Measurements from ENCODE around the gene JAK3. TPM values are rescaled to one million over a fixed set of nuclear protein-coding genes. Genes with fewer than 3 reads are reported as not detected.
A peak's percentile ranks its signal among the peaks of the same experiment; 100 is the strongest.

JAK3 gene
- total RNA-seq, 1 experiment from 2014 or later, result 4.4 TPM

DNA sequence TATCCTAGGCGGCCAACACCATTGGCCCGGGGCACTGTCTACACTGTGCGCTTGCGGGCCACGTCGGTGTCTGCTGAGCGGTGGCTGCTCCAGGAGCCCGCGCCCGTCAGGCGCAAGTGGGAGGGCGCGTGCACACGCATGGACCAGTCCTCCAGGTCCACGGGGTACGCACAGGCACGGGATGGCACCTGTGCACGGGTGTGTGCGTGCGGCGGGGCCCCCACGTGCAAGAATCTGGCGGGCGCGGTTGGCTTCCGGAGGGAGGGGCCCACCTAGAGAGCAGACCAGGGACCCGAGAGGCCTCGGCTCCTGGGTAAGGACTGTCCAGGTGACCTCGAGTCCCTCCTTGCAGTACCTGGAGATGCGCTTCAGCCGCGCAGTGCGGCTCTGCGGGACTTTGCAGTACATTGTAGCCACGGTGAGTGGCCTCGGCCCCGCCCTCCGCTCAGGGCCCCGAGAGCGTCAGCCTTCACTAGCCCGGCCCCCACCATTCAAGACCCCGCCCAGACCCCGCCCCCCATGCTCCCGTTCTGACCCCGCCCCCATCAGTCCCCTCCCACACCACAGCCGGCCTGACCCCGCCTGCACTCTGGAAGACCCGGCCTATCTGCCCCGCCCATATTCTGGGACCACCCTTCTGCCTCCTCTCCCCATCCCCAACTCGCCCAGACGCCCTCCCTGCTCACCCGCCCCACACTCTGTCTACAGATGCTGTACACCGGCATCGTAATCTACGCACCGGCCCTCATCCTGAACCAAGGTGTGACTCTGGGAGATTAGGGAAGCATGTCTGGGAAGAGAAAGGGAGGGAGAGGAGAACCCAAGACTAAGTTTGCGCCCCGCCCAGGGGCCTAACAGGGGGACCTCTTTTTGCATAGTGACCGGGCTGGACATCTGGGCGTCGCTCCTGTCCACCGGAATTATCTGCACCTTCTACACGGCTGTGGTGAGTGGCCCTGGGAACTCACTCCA lies 26.3 kb upstream of the JAK3 start (continued):
- TF ChIP-seq, protein P1, sequence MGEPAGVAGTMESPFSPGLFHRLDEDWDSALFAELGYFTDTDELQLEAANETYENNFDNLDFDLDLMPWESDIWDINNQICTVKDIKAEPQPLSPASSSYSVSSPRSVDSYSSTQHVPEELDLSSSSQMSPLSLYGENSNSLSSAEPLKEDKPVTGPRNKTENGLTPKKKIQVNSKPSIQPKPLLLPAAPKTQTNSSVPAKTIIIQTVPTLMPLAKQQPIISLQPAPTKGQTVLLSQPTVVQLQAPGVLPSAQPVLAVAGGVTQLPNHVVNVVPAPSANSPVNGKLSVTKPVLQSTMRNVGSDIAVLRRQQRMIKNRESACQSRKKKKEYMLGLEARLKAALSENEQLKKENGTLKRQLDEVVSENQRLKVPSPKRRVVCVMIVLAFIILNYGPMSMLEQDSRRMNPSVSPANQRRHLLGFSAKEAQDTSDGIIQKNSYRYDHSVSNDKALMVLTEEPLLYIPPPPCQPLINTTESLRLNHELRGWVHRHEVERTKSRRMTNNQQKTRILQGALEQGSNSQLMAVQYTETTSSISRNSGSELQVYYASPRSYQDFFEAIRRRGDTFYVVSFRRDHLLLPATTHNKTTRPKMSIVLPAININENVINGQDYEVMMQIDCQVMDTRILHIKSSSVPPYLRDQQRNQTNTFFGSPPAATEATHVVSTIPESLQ (CRISPR knock-in tag; IDR thresholded peaks at IDR 0.05), result no peak
- TF ChIP-seq MYBL2 (CRISPR knock-in tag; IDR thresholded peaks at IDR 0.05), result no peak
- TF ChIP-seq, protein P2, sequence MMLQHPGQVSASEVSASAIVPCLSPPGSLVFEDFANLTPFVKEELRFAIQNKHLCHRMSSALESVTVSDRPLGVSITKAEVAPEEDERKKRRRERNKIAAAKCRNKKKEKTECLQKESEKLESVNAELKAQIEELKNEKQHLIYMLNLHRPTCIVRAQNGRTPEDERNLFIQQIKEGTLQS (CRISPR knock-in tag; conservative IDR thresholded peaks at IDR 0.05), result no peak
- no peak for TF ChIP-seq ZNF423 (CRISPR knock-in tag; IDR thresholded peaks at IDR 0.05)
- no peak for TF ChIP-seq NR2C2 (CRISPR knock-in tag; IDR thresholded peaks at IDR 0.05)
- TF ChIP-seq, protein P3, sequence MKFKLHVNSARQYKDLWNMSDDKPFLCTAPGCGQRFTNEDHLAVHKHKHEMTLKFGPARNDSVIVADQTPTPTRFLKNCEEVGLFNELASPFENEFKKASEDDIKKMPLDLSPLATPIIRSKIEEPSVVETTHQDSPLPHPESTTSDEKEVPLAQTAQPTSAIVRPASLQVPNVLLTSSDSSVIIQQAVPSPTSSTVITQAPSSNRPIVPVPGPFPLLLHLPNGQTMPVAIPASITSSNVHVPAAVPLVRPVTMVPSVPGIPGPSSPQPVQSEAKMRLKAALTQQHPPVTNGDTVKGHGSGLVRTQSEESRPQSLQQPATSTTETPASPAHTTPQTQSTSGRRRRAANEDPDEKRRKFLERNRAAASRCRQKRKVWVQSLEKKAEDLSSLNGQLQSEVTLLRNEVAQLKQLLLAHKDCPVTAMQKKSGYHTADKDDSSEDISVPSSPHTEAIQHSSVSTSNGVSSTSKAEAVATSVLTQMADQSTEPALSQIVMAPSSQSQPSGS (CRISPR knock-in tag; IDR thresholded peaks at IDR 0.05; ENCODE audit: borderline replicate concordance, low read depth), result no peak
- TF ChIP-seq, protein P4, sequence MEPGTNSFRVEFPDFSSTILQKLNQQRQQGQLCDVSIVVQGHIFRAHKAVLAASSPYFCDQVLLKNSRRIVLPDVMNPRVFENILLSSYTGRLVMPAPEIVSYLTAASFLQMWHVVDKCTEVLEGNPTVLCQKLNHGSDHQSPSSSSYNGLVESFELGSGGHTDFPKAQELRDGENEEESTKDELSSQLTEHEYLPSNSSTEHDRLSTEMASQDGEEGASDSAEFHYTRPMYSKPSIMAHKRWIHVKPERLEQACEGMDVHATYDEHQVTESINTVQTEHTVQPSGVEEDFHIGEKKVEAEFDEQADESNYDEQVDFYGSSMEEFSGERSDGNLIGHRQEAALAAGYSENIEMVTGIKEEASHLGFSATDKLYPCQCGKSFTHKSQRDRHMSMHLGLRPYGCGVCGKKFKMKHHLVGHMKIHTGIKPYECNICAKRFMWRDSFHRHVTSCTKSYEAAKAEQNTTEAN (CRISPR knock-in tag; IDR thresholded peaks at IDR 0.05), result no peak
- TF ChIP-seq TP53 (CRISPR knock-in tag; IDR thresholded peaks at IDR 0.05), result no peak
- TF ChIP-seq HMGA2 (CRISPR knock-in tag; IDR thresholded peaks at IDR 0.05), result no peak
- TF ChIP-seq CBFB (CRISPR knock-in tag; IDR thresholded peaks at IDR 0.05; ENCODE audit: low read depth), result no peak
- no peak for TF ChIP-seq KAT7 (CRISPR knock-in tag; IDR thresholded peaks at IDR 0.05; ENCODE audit: borderline replicate concordance)
- TF ChIP-seq JUN (CRISPR knock-in tag; IDR thresholded peaks at IDR 0.05), result no peak
- 0 out of 2 replicates have a peak, but pooled peaks have one; percentile 5 for TF ChIP-seq ZNF121 (CRISPR knock-in tag; IDR thresholded peaks at IDR 0.05)
- no peak for TF ChIP-seq ZNF671 (CRISPR knock-in tag; IDR thresholded peaks at IDR 0.05)
- TF ChIP-seq NFE2L1 (CRISPR knock-in tag; IDR thresholded peaks at IDR 0.05), result no peak
- TF ChIP-seq FOXP1 (CRISPR knock-in tag; IDR thresholded peaks at IDR 0.05; ENCODE audit: borderline replicate concordance), result no peak; the same call in 1 of the 2 replicates
- TF ChIP-seq GTF2I (CRISPR knock-in tag; conservative IDR thresholded peaks at IDR 0.05), result no peak
- no peak for TF ChIP-seq ZNF396 (CRISPR knock-in tag; IDR thresholded peaks at IDR 0.05; ENCODE audit: borderline replicate concordance)
- TF ChIP-seq, protein P5, sequence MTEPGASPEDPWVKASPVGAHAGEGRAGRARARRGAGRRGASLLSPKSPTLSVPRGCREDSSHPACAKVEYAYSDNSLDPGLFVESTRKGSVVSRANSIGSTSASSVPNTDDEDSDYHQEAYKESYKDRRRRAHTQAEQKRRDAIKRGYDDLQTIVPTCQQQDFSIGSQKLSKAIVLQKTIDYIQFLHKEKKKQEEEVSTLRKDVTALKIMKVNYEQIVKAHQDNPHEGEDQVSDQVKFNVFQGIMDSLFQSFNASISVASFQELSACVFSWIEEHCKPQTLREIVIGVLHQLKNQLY (CRISPR knock-in tag; IDR thresholded peaks at IDR 0.05), result no peak
- TF ChIP-seq, protein P6, sequence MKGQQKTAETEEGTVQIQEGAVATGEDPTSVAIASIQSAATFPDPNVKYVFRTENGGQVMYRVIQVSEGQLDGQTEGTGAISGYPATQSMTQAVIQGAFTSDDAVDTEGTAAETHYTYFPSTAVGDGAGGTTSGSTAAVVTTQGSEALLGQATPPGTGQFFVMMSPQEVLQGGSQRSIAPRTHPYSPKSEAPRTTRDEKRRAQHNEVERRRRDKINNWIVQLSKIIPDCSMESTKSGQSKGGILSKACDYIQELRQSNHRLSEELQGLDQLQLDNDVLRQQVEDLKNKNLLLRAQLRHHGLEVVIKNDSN (CRISPR knock-in tag; IDR thresholded peaks at IDR 0.05), result no peak
- TF ChIP-seq, protein P7, sequence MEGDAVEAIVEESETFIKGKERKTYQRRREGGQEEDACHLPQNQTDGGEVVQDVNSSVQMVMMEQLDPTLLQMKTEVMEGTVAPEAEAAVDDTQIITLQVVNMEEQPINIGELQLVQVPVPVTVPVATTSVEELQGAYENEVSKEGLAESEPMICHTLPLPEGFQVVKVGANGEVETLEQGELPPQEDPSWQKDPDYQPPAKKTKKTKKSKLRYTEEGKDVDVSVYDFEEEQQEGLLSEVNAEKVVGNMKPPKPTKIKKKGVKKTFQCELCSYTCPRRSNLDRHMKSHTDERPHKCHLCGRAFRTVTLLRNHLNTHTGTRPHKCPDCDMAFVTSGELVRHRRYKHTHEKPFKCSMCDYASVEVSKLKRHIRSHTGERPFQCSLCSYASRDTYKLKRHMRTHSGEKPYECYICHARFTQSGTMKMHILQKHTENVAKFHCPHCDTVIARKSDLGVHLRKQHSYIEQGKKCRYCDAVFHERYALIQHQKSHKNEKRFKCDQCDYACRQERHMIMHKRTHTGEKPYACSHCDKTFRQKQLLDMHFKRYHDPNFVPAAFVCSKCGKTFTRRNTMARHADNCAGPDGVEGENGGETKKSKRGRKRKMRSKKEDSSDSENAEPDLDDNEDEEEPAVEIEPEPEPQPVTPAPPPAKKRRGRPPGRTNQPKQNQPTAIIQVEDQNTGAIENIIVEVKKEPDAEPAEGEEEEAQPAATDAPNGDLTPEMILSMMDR (IDR thresholded peaks at IDR 0.05), result no peak
- no peak for TF ChIP-seq FOXJ3 (CRISPR knock-in tag; IDR thresholded peaks at IDR 0.05; ENCODE audit: borderline replicate concordance)
- TF ChIP-seq, protein P8, sequence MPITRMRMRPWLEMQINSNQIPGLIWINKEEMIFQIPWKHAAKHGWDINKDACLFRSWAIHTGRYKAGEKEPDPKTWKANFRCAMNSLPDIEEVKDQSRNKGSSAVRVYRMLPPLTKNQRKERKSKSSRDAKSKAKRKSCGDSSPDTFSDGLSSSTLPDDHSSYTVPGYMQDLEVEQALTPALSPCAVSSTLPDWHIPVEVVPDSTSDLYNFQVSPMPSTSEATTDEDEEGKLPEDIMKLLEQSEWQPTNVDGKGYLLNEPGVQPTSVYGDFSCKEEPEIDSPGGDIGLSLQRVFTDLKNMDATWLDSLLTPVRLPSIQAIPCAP (CRISPR knock-in tag; IDR thresholded peaks at IDR 0.05), result peak; percentile 74; the same call in 1 of the 2 replicates
- TF ChIP-seq, protein P9, sequence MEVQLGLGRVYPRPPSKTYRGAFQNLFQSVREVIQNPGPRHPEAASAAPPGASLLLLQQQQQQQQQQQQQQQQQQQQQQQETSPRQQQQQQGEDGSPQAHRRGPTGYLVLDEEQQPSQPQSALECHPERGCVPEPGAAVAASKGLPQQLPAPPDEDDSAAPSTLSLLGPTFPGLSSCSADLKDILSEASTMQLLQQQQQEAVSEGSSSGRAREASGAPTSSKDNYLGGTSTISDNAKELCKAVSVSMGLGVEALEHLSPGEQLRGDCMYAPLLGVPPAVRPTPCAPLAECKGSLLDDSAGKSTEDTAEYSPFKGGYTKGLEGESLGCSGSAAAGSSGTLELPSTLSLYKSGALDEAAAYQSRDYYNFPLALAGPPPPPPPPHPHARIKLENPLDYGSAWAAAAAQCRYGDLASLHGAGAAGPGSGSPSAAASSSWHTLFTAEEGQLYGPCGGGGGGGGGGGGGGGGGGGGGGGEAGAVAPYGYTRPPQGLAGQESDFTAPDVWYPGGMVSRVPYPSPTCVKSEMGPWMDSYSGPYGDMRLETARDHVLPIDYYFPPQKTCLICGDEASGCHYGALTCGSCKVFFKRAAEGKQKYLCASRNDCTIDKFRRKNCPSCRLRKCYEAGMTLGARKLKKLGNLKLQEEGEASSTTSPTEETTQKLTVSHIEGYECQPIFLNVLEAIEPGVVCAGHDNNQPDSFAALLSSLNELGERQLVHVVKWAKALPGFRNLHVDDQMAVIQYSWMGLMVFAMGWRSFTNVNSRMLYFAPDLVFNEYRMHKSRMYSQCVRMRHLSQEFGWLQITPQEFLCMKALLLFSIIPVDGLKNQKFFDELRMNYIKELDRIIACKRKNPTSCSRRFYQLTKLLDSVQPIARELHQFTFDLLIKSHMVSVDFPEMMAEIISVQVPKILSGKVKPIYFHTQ (CRISPR knock-in tag; IDR thresholded peaks at IDR 0.05), result no peak
- TF ChIP-seq GRHL2 (CRISPR knock-in tag; IDR thresholded peaks at IDR 0.05; ENCODE audit: insufficient replicate concordance, severe bottlenecking), result no peak

Data from WTC11 (cell line).